22Rv1 (cell line): ENCODE data around the gene DTNA.

Source experiments
- H3K27ac ChIP-seq: fragments of 450-650 bp; 2 replicates; pipeline ENCODE4 v1.5.1; 2017
- ZFX ChIP-seq: fragments of 450-650 bp; IDR thresholded peaks from 2 replicates; pipeline ENCODE4 v1.6.1; 2017; ENCODE audit warnings: antibody characterized with exemption, borderline replicate concordance
- TF ChIP-seq, protein P1 (sequence below): fragments of 450-650 bp; IDR thresholded peaks from 2 replicates; pipeline ENCODE4 v1.5.1; 2017; ENCODE audit warnings: mild to moderate bottlenecking

DTNA gene

GRCh38 chr18:34933909-34934661, 224.0 kb downstream of the DTNA start:
- H3K27ac ChIP-seq, result no peak overlapping the region
- TF ChIP-seq, protein P1, sequence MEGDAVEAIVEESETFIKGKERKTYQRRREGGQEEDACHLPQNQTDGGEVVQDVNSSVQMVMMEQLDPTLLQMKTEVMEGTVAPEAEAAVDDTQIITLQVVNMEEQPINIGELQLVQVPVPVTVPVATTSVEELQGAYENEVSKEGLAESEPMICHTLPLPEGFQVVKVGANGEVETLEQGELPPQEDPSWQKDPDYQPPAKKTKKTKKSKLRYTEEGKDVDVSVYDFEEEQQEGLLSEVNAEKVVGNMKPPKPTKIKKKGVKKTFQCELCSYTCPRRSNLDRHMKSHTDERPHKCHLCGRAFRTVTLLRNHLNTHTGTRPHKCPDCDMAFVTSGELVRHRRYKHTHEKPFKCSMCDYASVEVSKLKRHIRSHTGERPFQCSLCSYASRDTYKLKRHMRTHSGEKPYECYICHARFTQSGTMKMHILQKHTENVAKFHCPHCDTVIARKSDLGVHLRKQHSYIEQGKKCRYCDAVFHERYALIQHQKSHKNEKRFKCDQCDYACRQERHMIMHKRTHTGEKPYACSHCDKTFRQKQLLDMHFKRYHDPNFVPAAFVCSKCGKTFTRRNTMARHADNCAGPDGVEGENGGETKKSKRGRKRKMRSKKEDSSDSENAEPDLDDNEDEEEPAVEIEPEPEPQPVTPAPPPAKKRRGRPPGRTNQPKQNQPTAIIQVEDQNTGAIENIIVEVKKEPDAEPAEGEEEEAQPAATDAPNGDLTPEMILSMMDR, result no peak
- TF ChIP-seq ZFX, result no peak

DNA sequence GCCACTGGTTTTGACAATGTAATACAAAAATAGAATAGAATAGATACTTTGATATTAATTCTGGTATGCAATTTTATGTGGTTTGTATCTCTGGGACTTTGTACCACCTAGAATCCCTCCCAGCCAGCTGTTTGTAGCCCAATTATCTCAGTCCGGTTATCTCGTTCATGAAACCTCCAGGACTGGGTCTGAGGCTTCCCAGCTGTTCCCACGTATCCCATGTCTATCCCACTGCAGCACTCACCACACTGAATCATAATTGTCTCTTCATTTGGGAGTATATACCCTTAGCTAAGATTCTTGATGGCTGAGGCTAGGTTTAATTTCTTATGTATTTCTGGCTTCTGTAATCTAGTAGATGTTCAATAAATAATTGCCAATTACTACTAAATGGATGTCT, 226.7 kb downstream of the DTNA start:
- H3K27ac ChIP-seq, result no peak overlapping the region
- TF ChIP-seq, protein P1, result no peak
- no peak for TF ChIP-seq ZFX

DNA sequence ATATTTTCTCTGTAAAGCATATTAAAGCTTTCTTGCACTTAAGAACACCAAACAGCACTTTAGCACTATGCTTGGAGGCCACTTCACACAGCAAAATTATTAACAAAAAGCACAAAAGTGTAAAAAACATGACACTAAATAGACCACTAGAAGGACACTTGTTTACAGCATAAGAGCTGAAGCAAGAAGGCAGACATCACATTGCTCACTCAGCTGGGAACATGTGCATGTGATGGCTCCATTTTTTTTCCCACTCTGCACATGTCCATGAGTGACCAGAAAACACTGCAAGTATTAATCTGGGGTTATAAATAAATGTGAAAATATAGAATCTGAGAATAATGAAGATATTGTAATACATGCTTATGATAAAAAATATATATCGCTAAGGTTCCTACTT, 228.0 kb downstream of the DTNA start:
- H3K27ac ChIP-seq, result no peak overlapping the region
- TF ChIP-seq, protein P1, result no peak
- TF ChIP-seq ZFX, result no peak
